GM12864 (cell line): ENCODE data around the gene BCL2L12.
"Not testable (repeated sequence)": the region's sequence is repeated elsewhere in the genome, so short reads cannot be mapped to it uniquely, and the experiment has no call there.

Experiments used
- DNase-seq: peaks from one replicate; pipeline ENCODE4 v3.0.0-alpha.2; 2011; ENCODE audit warnings: low read depth
- H3K4me3 ChIP-seq: 2 replicates; pipeline ENCODE4 v1.5.1; 2011; ENCODE audit warnings: mild to moderate bottlenecking, low read depth, low read length, control low read depth
- TF ChIP-seq, protein P1 (sequence below): IDR thresholded peaks from 2 replicates; pipeline ENCODE4 v1.5.1; 2011; ENCODE audit warnings: low read depth, mild to moderate bottlenecking, moderate library complexity, low read length, control low read depth, inconsistent platforms; ENCODE audit errors: missing control alignments

The BCL2L12 gene, protein sequence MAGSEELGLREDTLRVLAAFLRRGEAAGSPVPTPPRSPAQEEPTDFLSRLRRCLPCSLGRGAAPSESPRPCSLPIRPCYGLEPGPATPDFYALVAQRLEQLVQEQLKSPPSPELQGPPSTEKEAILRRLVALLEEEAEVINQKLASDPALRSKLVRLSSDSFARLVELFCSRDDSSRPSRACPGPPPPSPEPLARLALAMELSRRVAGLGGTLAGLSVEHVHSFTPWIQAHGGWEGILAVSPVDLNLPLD

GRCh38 chr19:49665351-49666119 is at the start of gene BCL2L12, which contains the start of gene IRF3:
Gene BCL2L12 (plus strand): TSS chr19:49665933. CDS start chr19:49666693, 760 bp downstream.
Gene IRF3 (minus strand): TSS chr19:49665857. CDS start chr19:49664838, 1,019 bp downstream.
- DNase-seq: peak; percentile 88
- peak within 1 kb of the TSS; percentile 94 for H3K4me3 ChIP-seq
- TF ChIP-seq, protein P1, sequence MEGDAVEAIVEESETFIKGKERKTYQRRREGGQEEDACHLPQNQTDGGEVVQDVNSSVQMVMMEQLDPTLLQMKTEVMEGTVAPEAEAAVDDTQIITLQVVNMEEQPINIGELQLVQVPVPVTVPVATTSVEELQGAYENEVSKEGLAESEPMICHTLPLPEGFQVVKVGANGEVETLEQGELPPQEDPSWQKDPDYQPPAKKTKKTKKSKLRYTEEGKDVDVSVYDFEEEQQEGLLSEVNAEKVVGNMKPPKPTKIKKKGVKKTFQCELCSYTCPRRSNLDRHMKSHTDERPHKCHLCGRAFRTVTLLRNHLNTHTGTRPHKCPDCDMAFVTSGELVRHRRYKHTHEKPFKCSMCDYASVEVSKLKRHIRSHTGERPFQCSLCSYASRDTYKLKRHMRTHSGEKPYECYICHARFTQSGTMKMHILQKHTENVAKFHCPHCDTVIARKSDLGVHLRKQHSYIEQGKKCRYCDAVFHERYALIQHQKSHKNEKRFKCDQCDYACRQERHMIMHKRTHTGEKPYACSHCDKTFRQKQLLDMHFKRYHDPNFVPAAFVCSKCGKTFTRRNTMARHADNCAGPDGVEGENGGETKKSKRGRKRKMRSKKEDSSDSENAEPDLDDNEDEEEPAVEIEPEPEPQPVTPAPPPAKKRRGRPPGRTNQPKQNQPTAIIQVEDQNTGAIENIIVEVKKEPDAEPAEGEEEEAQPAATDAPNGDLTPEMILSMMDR: no peak

DNA sequence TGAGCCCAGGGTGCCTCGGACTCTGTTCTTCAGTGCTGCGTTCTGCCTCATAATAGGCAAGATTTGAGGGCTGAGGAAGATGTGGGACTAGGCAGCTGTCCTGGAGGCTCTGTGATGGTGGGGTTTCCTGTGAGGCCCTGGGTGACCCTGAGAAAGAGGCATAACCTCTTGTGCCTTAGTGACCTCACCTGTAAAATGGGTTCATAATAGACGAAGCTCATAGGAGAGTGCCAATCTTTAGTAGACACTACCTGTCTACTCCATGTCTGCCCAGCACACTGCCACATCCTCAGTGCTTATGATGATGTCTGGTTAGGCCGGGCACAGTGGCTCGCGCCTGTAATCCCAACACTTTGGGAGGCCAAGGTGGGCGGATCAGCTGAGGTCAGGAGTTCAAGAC is 49.2 kb upstream of the BCL2L12 start:
- no peak overlapping the region for H3K4me3 ChIP-seq
- TF ChIP-seq, protein P1: no peak
- DNase-seq: no peak

DNA sequence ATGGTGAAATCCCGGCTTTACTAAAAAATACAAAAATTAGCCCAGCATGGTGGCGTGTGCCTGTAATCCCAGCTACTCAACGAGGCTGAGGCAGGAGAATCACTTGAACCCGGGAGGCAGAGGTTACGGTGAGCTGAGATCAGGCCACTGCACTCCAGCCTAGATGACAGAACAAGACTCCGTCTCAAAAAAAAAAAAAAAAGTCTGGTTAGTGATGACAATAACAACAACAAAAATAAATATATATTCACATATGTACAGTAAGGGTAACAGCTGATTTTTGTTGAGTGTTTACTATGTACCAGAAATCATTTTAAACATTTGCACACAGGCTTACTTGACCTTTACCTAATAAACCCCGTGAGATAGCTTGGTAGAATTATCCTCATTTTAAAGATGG is 48.8 kb upstream of the BCL2L12 start:
- DNase-seq: no peak
- no peak overlapping the region for H3K4me3 ChIP-seq
- TF ChIP-seq, protein P1: no peak

- not testable (repeated sequence) for H3K4me3 ChIP-seq, DNase-seq
Observed at GRCh38 chr19:49617860-49618259, 47.9 kb upstream of the BCL2L12 start.

DNA sequence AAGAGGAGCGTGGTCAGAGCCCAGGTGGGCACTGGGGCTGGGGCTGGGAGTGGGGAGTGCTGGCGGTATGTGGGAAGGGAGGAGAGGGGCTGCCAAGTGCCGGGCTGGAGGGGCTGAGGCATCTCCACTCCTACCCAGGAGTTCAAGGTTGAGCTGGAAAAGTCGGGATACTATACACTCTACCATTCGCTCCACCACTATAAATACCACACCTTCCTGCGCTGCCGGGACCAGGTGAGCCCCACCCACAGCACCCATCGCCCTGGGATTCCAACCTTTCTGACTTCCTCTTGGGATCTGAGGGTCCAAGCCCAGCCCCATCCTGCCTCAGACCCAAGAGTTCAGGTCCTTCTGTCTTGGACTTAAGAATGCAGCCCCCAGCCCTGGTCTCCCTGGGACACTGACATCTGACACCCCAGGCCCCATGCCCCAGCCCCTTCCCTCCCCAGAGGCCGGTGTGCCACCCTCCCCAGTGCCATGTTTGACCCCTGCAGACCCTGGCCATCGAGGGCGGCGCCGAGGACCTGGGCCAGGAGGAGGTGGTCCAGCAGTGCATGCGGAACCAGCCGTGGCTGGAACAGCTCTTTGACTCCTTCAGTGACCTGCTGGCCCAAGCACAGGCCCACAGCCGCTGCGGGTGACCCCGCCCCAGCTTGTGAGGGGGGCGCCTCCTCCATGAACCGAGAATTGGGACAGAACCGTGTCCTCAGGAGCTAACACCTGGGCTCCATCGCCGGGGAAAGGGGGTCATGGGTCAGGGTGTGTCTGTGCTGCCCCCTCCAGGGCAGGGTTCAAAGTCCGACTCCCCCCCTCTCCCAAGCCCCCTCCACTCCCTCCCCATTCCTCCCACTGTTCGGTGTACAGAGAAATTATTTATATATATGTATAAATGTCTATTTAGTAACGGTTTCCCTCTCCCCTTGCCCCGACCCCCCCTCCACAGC is 40.5 kb upstream of the BCL2L12 start:
- H3K4me3 ChIP-seq: no peak overlapping the region
- DNase-seq: no peak
- TF ChIP-seq, protein P1: no peak

DNA sequence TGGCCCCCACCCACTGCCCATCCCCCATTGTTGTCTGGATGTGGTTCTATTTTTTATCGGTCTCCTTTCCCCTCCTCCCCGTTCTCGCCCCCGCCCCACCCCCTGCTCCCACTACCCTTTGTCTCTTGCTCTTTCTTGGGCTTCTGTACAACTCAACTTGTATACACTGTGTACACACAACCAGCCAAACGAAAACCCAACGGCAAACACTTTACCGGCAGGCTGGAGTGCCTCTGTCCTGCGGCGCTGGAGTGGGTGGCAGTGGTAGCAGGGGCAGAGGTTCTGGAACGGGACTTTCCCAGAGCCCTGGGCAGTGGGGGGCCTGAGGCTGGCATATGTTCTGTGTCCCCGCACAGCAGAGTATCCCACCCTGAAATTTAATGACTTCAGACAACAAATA is 39.5 kb upstream of the BCL2L12 start:
- TF ChIP-seq, protein P1: no peak

GRCh38 chr19:49629659-49630058 is 36.1 kb upstream of the BCL2L12 start:
- no peak for DNase-seq
- TF ChIP-seq, protein P1: no peak
- no peak overlapping the region for H3K4me3 ChIP-seq

More for the DNA sequence above, 39.5 kb upstream of the BCL2L12 start:
- no peak overlapping the region for H3K4me3 ChIP-seq
- DNase-seq: no peak
